SIG-M5 treated with dmso at 0.1 percent for 504 hours (cell line): ENCODE data around the gene SCNM1.
"Not testable (repeated sequence)": the region's sequence is repeated elsewhere in the genome, so short reads cannot be mapped to it uniquely, and the experiment has no call there.

ENCODE experiments used
- DNase-seq: peaks from one replicate; lab custom pipeline; 2025; ENCODE audit not compliant: unreplicated experiment; lab: John Stamatoyannopoulos, UW

Gene SCNM1

DNA sequence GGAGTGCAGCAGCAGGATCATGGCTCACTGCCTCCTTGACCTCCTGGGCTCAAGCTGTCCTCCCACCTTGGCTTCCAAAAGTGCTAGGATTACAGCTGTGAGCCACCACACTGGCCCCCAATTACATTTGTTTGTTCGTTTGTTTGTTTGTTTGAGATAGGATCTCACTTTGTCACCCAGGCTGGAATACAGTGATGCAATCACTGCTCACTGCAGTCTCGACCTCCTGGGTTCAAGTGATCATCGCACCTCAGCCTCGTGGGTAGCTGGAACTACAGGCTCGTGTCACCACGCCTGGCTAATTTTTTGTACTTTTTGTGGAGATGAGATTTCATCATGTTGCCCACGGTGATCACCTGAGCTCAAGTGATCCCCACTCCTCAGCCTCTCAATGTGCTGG lies 26.1 kb downstream of the SCNM1 start:
- no peak for DNase-seq

DNA sequence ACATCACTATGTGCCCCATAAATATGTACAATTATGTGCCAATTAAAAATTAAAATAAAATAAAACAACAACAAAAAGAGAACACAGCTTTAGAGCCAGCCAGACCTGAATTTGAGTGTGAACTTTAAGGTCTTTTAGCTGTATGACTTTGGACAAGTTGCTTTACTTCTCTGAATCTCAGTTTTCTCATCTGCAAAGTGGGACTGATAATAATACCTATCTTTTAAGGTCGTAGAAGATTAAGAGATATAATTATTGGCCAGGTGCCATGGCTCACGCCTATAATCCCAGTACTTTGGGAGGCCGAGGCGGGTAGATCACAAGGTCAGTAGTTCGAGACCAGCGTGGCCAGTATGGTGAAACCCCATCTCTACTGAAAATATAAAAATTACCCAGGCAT lies 27.4 kb downstream of the SCNM1 start:
- no peak for DNase-seq

DNA sequence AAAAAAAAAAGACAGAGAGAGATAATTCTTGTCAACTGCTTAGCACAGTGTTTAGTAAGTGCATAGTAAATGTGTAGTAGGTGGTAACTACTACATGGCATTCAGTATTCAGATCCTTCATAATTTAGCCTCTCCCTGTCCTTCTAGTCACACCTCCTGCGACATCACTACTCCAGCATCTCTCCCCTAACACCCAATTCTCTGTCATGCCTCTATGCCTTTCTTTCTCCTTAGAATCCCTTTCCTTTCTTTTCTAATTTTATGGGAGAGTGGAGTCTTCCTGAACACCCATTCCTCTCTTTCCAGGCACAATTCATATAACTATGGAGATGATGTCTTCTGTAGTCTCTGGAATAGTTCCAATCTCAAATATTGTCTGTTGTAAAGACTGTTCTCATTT lies 27.9 kb downstream of the SCNM1 start:
- no peak for DNase-seq

DNA sequence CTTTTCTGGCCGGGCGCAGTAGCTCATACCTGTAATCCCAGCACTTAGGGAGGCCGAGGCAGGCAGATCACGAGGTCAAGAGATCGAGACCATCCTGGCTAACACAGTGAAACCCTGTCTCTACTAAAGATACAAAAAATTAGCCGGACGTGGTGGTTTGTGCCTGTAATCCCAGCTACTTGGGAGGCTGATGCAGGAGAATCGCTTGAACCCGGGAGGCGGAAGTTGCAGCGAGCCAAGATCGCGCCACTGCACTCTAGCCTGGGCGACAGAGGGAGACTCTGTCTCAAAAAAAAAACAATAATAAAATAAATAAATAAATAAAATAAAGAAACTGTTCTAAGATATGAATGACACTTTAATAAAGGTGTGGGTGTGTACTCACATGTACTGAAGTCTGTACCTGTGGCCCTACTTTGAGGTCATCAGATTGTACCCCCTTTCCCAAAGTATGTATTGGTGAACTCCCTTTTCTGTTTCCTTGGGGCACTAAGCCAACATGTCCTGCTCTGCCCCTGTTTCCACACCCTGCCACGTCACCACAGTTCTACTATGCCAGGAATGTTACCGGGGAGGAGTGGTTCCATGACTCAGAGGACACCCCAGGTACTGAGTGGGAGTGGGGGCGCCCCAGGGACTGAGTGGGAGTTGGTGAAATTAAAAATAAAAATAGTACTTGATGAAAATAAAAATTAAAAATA lies 29.1 kb downstream of the SCNM1 start:
- peak; percentile 85 for DNase-seq

DNA sequence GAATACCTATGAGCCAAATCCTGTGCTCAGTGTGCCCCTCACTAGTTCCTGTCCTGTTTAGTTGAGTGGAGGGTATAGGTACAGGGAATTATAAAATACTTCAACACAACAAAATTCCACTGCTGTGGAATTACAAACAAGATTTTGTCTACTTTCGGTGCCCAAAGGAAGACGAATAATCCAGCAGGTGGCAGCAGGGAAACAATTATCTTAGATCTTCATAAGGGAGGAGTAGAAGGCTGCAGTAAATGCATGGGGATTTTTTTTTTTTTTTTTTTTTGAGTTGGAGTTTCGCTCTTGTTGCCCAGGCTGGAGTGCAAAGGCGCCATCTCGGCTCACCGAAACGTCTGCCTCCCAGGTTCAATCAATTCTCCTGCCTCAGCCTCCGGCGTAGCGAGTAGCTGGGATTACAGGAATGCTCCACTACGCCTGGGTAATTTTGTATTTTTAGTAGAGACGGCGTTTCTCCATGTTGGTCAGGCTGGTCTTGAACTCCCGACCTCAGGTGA lies 30.4 kb downstream of the SCNM1 start:
- peak; percentile 93 for DNase-seq

DNA sequence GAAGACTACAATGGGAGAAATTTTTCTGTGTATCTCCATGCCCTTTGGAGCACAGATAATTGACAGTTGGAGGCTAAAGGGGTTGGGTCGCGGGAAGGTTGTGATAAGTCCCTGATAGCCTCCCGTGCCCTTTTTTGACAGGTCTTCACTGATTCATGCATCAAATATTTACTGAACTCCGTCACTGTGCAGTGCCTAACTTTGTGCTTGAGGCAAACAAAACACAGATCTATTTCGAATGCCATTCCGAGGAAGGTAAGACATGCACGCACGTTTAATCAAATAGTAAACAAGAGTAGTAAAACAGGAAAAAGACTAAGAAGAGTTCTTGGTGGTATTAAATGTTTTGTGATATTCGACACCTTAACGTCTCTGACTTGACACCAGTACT lies 31.9 kb downstream of the SCNM1 start:
- DNase-seq: peak; percentile 62

DNA sequence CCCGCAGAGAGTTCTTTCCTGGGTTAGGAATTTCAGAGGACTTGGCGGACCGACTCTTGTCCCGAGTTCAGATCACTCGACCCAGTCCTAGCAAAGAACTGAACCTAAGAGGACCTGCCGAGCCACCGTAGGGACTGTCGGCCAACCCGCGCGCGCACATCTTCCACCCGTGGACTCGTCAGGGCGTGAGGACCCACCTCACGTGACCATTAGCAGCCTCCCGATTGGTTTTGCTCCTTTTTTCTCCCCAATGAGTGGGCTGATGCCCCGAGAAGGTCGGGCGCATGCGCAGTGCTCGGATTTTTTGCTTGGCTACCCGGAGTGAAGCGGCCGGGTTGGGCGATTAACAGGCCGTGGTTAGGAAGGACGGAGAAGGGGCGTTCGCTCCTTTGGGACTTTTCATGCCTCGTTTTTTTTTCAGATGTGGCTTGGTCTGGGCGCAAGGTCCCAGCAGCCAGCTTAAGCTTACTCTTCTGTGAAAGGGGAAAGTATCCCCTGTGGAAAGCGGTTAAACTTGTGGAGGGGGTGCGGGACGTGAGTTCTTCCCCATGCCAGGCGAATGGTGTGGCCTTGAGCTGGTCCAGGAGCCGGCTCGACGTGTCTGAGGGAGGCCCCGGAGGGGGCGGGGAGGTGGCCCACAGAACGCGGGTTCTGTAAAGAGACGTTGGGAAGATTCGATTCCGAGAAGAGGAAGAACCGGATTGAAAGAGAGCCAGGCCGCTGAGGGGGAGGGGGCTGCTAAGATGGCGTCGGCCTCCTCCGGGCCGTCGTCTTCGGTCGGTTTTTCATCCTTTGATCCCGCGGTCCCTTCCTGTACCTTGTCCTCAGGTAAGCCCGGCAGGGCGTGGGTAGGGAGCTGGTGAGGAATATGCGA lies 32.5 kb downstream of the SCNM1 start, which contains the start of gene PIP5K1A:
PIP5K1A (plus strand) TSS at position 299 of the 874 bp plus-strand sequence; CDS start at position 744, 445 bp downstream.
- peak; percentile 99 for DNase-seq

DNA sequence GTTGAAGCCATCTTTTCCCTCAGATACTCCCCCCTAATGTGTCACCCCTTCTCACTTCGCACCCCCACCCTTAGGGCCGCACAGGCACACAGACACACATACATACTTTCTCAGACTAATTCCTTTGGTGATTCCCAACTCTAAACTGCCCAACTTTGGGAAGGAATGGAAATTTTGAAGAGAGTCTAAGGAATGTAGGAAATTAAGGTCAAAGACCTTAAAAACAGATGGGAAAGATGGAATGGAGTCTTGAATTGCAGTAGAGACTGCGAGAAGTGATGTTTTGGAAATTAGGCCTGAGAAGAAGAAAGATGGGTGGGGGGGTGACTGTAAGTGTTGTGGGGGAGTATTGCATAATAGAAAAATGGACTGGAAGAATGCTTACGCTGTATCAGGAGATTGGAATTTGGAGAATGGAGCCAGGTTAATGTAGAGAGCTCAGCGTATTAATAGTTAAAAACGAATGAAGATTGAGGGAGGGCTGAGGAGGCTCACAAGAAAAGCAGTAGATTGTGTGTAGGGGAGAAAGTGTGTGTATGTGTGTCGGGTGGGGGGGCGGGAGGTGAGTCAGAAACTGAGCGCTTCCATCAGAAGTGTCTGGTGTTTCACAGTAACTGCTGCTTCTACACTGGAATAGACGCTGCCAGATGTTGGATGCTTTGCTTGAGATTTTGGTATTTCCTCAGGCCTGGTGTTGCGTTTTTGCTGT lies 34.1 kb downstream of the SCNM1 start:
- DNase-seq: peak; percentile 65

DNA sequence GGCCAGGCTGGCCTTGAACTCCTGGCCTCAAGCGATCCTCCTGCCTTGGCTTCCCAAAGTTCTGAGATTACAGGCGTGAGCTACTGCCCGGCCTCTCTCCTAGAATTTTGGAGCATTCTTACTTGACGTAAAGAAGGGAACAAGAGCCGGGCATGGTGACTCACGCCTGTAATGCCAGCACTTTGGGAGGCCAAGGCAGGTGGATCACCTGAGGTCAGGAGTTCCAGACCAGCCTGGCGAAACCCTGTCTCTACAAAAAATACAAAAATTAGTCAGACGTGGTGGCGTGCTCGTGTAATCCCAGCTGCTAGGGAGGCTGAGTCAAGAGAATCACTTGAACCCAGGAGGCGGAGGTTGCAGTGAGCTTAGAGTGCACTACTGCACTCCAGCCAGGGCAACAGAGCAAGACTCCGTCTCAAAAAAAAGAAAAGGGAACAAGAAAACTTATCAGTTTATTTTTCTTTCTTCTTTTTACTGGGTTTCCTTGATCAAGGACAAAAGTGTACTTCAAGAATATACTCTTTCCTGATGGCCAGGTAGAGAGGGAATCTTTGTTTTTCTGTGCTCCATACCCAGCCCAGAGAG lies 39.5 kb downstream of the SCNM1 start:
- not testable (repeated sequence) for DNase-seq

DNA sequence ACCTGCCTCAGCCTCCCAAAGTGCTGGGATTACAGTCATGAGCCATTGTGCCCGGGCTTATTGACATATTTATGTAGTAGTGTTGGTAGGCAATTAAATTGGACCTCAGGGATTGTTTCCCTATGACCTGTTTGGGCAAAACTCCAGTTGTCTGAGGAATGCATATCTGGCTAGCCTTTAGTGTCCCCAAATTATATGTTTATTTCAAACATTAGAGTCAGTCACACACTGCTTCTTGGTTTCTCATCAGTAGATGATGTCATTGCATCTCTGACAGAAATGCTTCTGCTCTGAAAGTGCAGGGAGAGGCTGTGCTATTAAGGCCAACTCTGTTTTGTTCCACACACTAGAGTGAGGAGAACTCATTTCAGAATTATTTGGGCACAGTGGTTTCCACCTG lies 44.9 kb downstream of the SCNM1 start:
- DNase-seq: no peak

DNA sequence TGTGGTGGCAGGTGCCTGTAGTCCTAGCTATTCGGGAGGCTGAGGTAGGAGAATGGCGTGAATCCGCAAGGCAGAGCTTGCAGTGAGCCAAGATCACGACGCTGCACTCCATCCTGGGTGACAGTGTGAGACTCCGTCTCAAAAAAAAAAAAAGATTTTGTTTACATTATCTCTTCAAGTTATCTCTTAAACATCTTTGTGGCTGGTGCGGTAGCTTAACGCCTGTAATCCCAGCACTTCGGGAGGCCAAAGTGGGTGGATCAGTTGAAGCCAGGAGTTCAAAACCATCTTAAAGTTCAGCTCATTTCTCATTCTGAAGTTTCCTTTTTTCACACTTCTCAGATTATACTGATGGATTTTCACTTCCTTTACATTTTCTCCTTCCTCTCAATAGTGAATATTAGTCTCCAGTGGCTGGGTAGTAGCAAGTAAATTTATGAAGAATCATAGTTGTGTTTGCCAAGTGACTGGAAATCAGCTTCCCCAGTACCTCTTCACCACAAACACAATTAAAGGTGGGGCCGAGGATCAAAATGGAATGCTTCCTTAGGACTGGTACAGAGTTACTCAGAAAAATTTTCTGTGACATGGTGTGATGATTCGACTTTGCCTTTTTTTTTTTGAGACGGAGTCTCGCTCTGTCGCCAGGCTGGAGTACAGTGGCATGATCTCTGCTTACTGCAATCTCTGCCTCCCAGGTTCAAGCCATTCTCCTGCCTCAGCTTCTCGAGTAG lies 46.2 kb downstream of the SCNM1 start:
- no peak for DNase-seq

DNA sequence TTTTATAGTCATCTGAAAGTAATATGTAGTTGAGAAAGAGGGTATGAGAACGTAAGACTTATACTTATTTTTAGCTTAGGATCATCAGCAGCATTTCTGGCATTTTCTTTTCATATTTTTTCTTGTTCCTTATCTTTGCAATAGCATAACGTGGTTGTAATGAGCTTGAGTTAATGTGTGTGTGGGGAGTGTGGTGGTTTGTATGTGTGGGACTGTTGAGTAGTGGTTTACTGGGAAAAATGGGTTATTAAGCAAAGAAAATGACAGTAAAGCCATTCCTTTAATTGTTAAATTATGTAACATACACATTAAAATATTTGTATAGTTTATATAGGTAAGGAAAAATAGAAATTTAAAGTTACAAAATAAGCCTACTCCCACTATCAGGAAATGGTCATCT lies 47.6 kb downstream of the SCNM1 start:
- DNase-seq: no peak
